Measurements from ENCODE around the gene SHBG.

Gene SHBG

DNA sequence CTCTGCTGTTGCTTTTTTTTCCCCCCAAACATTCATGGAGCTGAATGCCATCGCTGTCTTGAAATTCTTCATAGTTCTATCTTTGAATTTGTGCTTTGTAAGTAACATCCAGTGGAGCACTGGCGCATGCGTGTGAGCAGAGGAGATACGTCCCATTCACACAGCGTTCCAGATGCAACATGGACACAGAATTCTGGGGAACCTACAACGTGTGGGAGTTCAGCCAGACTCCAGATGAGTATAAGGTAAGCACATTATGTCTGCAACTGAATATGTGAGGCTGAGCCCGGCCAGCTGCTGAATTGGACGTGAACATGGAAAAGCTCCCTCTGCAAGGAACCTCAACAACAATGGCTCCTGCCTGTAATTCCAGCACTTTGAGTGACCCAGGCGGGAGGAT, 16.5 kb downstream of the SHBG start:
- DNase-seq (ENCODE audit: extremely low read depth in 1 of 2, low read depth in 1 of 2) = no peak

DNA sequence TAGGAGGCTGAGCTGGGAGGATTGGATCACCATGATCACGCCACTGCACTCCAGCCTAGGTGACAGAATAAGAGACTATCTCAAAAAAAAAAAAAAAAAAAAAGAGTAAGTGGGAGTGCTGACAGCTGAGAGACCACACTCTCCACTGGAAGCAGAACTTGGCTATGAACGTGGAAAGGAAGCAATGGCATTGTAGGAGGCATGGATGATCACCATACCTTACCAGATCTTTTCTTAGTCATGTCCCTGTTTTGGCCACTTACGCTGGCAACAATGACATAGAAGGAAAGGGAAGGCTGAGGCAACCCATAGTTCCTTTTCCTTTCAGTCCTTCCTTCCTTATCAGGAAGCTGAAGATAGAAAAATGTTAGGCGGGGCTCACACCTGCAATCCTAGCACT, 17.1 kb downstream of the SHBG start:
- no peak for DNase-seq (ENCODE audit: extremely low read depth in 1 of 2, low read depth in 1 of 2)

DNA sequence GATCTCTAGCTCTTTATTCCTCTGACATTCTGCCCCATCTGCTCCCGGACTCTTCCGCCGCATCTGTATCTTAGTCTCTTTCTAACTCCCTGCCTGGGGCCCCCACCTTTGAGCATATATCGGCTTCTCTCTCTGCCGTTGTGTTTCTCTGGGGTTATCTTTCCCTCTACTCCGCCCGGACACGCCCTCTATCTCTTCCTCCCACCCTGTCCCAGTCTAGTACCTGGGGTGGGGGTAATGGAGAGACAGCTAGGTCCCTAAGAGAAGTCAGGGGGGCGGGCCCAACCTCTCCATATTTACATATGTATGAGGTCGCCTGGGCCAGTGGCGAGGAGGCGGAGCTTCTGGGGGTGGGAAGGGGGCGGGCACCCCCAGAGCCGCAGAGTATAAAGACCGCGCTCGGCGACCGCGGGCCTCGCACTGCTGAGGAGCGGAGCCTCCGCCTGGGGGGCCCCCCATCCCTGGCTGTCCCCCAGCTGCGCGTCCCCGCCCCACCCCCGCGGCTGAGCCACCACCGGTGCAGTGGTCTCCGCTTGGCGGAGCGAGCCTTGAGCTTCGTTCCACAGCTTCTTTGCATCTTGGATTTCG, 20.7 kb downstream of the SHBG start, which contains the start of gene ATP1B2:
Gene ATP1B2, plus strand, starts transcription at position 418 of the 588 bp plus-strand sequence. CDS start 593 bp downstream, outside the sequence.
- peak; percentile 56 to 71 for DNase-seq (ENCODE audit: extremely low read depth in 1 of 2, low read depth in 1 of 2)

DNA sequence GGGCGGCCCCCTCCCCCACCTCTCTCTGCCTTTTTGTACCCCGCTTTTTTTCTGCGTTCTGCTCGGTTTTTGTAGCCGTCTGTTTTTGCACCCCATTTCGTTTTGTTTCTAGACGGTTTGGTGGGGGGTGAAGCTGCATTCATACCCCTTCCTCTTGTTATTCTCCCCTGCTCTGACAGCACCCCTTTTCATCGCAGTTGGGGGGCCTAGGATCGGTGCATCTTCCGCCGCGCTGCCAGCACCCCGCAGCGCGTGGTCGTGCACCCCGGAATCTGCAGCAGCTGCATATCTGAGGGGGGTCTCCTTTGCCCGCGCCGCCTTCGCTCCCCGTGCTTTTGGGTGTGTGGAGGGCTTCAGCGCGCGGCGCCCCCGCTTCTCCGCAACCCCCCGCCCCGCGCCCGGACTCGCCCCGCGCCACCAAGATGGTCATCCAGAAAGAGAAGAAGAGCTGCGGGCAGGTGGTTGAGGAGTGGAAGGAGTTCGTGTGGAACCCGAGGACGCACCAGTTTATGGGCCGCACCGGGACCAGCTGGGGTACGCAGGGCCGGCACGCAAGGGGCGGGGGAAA, 21.2 kb downstream of the SHBG start:
- no peak for DNase-seq (ENCODE audit: extremely low read depth in 1 of 2, low read depth in 1 of 2)

DNA sequence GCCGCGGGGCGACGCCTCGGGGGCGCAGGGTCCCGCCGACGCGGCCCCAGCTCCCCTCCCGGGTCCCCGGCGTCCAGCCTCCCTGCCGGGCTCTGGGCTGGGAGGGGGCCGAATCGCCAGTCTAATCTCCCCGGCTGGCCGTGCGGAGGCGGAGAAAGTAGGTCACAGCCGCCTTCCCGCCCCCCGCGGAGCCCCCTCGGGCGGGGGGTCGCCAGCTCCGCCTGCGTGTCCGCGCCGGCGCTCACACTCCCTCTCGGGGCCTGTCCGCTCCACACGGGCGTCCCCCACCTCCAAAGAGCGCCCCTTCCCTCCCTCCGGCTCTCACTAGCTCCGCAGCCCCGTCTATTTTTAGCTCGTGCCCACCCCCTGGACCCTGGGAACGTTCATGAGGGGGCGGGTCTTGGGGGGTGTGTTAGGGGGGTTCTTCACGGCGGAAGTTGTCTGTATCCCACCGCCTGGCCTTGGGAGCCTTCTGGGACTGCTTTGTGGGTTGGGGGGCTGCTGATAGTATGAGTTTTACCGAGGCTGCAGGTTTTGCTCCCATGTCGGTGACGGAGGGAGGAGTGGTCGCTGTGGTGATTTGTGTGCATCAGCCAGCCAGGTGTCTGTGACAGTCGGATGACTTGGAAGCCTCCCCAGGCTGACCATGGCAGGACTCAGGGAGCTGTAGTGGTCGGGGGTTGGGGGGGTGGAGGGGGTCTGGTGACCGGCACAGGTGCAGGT, 21.9 kb downstream of the SHBG start:
- DNase-seq (ENCODE audit: extremely low read depth in 1 of 2, low read depth in 1 of 2) = no peak

DNA sequence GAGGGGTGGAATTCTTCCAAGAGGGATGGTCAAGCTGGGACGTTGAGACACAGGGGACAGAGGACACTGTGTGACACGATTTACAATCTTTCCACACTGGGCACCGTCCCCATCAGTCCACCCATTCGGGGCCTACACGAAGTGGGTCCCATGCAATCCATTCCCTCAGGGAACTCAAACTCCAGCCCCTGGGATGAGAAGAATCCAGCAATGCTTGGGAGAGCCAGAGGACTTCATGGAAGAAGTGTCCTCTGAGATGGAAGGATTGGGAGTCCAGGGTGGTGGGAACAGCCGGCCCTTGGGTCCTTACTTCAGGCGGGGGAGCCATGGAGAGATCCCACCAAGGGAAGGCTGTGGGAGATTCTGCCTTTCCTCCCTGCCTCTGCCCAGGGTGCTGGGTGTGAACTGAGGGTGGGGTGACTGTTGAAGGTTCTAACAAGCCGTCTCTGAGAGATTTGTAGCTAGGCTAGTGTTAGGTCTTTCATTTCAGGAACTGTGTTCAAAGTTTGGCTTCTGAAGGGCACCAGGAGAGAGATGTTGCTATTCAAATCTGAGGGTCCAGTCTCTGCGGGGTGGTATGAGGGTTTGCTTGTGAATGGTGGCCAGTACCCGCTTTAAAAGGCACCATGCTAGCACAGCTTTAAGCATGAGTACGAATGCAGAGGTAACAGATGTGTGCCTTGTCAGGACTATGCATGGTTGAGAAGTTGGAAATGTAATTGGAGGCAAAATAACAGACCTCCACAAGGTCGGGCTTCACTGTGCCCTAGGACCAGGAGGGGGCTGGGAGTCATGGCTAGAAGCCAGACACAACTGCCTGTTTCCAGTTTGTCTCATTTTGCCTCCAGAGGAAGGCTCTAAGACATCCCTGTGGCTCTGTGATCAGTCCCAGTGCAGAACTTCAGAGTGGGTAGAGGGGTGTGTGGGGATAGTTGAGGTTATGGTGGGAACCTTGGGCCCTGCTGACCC, 22.7 kb downstream of the SHBG start:
- DNase-seq (ENCODE audit: extremely low read depth in 1 of 2, low read depth in 1 of 2) = no peak

DNA sequence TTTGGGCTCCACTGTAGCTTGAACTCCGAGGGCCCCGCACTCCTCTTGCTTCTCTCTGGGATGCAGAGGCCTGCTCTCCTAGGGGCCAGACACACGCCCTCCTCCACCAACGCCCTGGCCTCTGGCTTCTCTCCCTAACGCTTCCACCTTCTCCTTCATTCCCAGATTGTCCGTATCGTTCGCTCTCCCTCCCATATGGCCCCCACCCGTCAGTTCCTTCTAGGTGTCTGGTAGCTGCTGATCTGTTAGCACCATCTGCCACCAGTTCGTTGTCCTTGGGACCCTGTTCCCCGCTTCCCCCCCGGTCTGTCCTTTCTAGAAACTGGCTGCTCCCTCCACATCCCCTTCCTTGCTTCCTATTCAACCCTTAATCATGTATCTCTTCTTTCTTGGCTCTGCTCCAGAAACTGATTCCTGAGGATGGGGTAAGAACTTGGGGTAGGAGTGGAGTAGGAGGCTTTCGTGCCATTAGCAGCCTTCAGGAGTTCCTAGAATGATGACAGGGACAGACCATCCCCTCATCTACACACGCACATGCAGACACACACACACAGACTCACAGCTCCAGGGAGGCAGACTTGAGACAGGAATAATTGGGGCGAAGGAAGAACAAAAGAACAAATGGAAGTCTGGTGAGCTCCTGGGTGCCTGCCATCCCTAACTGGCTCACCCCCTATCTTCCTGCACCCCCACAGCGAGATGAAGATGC, 25.1 kb downstream of the SHBG start:
- DNase-seq (ENCODE audit: extremely low read depth in 1 of 2, low read depth in 1 of 2) = no peak

DNA sequence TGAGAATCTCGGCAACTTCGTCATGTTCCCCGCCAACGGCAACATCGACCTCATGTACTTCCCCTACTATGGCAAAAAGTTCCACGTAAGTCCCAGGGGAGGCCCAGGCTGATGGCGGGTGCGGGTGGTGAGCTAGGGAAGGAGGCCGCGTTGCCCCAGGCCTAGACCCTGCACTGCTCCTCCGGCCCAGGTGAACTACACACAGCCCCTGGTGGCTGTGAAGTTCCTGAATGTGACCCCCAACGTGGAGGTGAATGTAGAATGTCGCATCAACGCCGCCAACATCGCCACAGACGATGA, 25.6 kb downstream of the SHBG start:
- DNase-seq (ENCODE audit: extremely low read depth in 1 of 2, low read depth in 1 of 2) = no peak

DNA sequence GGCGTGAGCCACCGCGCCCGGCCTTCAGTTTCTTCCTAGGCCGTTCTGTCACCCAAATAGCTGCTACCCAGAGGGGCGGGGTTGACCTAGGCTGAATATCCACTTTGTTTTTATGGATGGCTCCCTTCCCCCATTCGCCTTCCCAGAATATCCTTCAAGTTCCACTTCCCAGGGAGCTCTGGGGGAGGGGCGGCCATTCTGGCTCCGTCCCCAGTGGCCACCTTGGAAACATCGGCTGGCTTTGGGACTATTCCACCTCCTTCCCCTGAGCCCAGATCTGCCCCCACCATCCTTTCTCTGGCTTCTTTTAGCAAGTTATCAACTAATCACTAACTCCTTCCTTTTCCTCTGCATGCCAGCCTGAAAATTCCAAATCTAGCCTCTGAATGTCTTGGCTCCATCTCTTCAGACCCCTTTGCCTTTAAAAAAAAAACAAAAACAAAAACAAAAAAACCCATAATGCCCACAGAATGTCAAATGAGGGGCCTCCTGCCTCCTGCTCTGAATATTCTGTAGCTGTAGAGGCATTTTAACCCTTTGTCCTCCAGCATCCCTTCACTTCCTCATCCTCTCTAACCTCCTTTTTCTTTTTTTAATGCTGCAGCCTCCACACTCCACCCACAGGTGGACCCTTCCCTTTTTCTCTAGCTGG, 27.1 kb downstream of the SHBG start:
- no peak for DNase-seq (ENCODE audit: extremely low read depth in 1 of 2, low read depth in 1 of 2)

DNA sequence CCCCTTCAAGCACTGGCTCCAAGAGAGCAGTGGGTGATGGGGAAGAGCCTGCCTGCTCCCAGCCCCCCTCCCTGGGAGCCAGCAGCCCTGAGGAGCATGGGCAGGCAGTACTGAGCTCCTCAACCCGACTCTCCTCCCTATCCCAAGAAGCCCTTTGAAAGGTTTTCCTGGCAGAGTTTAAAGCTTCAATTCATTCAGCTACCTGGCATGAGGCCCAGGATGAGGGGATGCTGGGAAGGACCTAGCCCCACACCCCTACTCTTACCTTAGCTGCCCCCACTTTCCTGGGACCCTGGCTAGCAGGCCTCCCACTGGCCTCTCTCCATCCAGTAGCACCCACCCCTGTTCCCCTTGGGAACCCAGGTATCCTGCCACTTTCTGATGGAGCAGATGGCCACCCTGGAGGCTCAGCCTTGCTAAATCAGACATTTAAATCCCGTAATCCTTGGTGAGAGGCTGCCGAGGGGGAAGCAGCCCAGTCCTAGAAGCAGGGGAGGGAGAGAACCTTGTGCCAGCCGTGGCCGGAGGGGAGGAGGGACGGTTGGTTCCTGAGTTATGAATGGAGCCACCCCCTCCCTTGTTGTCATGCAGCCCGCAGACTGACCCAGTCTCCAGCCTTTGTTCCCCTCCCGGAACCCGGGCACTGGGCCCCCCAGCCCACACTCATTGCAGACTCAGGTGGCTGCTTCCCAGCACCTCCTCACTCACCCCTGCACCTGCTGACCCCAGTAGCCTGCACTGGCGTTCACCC, 37.9 kb downstream of the SHBG start:
- DNase-seq (ENCODE audit: extremely low read depth in 1 of 2, low read depth in 1 of 2) = no peak

DNA sequence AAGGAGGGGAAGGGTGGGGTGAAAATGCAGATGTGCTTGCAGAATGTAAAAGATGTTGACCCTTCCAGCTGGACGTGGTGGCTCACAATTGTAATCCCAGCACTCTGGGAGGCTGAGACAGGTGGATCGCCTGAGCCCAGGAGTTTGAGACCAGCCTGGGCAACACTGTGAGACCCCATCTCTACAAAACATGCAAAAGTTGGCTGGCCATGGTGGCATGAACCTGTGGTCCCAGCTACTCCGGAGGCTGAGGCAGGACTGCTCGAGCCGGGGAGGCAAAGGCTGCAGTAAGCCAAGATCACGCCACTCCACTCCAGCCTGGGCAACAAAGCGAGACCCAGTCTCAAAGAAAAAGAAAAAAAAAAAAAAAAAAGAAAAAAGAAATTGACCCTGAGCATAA, 38.5 kb downstream of the SHBG start:
- DNase-seq (ENCODE audit: extremely low read depth in 1 of 2, low read depth in 1 of 2) = no peak

DNA sequence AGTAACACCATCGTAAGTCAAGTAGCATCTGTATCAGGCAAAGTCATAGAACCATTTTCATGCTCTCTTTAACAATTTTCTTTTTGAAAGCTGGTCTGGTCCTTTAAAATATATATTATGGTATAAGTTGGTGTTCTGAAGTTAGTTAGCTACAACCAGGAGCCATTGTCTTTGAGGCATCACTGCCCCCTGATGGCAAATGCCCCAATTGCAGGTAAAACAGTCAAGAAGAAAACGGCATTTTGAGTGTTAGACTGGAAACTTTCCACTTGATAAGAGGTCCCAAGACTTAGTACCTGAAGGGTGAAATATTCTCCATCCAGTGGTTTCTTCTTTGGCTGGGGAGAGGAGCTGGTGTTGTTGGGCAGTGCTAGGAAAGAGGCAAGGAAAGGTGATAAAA, 43.3 kb downstream of the SHBG start:
- no peak for DNase-seq (ENCODE audit: extremely low read depth in 1 of 2, low read depth in 1 of 2)

DNA sequence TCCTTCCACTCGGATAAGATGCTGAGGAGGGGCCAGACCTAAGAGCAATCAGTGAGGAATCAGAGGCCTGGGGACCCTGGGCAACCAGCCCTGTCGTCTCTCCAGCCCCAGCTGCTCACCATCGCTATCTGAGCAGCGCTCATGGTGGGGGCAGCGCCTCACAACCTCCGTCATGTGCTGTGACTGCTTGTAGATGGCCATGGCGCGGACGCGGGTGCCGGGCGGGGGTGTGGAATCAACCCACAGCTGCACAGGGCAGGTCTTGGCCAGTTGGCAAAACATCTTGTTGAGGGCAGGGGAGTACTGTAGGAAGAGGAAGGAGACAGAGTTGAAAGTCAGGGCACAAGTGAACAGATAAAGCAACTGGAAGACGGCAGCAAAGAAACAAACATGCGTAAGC, 45.0 kb downstream of the SHBG start:
- no peak for DNase-seq (ENCODE audit: extremely low read depth in 1 of 2, low read depth in 1 of 2)

DNA sequence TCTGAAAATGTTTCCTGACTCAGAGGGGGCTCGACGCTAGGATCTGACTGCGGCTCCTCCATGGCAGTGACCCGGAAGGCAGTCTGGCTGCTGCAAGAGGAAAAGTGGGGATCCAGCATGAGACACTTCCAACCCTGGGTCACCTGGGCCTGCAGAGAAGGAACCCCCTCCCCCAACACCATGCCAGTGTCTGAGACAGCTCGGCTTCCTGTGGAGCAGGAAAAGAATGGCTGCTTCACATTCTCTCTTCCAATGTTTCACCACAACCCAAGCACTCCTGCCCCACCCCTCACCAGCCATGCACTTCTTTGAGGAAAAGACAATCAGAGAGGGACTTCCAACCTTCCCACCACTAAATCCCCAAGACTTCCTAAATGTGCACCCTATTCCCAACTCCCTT, 46.6 kb downstream of the SHBG start:
- DNase-seq (ENCODE audit: extremely low read depth in 1 of 2, low read depth in 1 of 2) = no peak

DNA sequence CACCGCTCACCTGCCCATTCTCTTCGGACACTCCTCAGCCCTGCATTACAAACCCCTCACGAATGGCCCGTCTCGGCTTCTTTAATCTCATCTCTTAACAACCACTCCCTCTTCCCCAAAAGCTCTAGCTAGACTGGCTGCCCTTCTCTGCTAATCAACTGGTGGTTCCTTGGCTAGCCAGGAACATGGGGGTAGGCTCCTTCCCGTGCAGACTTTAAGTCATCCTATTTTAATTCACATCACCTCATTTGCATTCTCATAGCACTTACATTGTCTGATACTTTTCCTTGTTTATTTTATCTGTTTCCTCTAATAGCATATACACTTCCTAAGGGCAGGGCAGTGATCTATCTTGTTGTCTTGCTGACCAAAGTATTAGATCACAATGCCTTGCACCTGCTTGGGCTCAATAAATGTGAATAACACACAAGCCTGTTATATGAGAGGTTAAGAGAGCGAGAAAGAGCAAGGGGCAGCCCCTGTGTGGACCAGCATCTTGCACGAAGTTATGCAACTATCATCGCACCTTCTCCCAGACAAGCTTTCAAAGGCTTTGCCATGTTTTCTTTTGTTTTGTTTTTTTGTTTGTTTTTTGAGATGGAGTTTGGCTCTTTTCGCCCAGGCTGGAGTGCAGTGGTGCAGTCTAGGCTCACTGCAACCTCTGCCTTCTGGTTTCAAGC, 47.6 kb downstream of the SHBG start:
- no peak for DNase-seq (ENCODE audit: extremely low read depth in 1 of 2, low read depth in 1 of 2)

All from activated CD8-positive, alpha-beta memory T cell treated with anti-CD3 and anti-CD28 coated beads for 1 hour (primary cell).